NCI-H1694 (cell line): ENCODE results near the gene BICDL2.

Experiments
- DNase-seq: peaks from one replicate; lab custom pipeline; 2025; lab: John Stamatoyannopoulos, UW

Gene BICDL2

GRCh38 chr16:3047387-3047720, 10.6 kb upstream of the BICDL2 start:
- DNase-seq, result no peak

- DNase-seq, result no peak
Observed at GRCh38 chr16:3046641-3047386, 10.1 kb upstream of the BICDL2 start.

DNA sequence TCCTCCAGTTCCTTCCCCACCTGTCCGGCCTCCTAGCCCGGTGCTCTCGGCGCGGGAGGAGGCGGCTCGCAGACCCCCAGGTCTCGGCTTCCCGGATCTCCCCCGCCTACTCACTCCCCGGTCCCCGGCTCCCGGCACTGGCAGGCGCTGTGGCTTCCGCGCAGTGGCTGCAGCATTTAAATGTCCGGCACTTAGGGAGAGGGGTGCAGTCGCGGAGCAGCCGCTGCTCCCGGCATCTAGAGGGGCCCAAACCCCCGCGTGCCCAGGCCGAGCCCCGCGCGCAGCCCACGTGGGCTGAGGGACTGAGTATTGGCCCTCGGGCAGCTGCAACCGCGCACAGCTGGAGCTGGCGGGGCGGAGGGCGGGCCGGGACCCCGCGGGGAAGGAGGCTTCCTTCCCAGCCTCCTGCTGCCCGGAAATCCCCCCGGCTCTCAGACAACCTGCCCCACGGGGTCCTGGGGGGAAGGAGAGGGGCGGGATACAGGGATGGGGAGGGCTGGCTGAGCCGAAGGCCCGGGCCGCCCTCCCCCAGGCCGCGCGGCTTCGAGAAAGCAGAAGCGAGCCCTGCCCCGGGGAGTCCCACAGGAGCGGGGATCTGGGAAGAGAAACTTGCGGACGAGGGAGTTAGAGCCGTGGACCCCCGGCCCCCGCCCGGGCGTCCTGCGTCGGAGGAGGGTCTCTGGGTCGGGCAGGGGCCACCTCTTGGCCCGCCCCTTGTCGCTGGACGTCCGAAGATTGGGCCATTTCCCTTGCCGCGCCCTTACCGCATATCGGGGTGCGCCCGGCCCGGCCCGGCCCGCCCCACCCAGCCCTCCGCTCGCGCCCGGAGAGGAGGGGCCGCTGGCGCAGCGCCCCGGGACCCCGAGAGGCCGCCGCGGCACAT, 9.3 kb upstream of the BICDL2 start, which contains the start of gene MMP25:
Gene MMP25, plus strand, starts transcription at position 804 of the 883 bp plus-strand sequence. CDS start 357 bp downstream, outside the sequence.
- DNase-seq, result no peak

DNA sequence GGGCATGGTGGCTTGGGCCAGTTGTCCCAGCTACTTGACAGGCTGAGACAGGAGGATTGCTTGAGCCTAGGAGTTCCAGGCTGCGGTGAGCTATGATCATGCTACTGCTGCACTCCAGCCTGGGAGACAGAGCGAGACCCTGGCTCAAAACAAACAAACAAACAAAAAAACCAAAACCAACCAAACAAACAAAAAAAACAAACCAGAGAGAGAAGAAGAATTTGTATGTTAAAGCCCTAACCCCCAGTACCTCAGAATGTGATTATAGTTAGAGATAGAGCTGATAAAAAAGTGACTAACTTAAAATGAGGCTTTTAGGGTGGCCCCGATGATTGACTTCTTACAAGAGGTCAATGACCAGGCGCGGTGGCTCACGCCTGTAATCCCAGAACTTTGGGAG, 8.0 kb upstream of the BICDL2 start:
- no peak for DNase-seq

GRCh38 chr16:3042376-3042775, 5.6 kb upstream of the BICDL2 start:
- DNase-seq, result no peak

- no peak for DNase-seq
Observed at GRCh38 chr16:3038896-3039295, 2.2 kb upstream of the BICDL2 start.

DNA sequence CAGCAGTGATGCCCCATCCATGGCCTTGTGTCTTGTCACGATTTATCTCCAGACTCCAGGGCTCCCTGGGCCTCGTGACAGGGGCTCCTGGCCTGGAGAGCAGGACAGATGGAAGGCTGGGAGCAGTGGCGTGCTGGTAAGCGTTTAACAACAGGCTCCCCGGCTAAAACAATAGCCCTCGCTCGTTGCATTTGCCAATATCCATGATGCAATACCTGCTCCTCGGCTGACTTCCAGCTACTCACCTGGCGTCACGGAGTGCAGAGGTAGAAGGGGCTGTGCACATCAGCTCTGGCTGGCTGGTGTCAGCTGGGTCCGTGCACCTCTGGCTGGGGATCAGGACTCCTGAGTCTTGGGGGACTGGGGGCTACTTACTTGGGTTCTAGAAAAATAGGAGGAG, 1.5 kb upstream of the BICDL2 start:
- no peak for DNase-seq

GRCh38 chr16:3035972-3036725, 595 bp downstream of the BICDL2 start:
- DNase-seq, result no peak

DNA sequence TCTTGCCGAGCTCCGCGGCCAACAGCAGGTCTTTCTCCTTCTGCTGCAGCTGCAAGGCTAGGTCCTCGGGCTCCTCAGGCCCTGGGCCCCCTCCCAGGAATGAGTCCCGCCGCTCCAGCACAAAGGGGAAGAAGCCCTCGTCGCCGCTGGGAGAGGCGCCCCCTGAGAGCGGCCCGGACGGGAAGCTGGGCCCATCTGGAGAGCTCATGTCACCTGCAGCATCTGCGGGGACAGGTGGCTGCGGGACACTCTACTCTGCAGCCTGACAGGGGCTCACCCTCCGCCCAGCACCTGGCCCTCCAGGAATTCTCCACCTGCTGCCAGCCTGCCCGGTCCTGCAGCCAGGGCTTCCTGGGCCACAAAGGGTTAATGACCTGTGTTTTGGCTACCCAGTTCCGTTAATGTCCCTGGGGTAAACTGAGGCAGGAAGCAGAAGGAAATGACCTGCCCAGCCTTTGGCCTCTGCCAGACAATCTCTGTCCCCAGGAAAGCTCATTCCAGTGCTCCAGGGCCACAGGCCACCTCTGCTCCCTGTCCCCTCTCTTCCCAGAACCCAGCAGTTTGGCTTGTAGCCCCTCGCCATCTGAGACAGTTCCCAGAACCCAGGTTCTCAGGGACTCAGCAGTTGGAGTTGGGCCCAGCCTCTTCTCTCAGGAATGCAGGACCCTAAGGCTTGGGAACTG, 1.3 kb downstream of the BICDL2 start:
- no peak for DNase-seq

DNA sequence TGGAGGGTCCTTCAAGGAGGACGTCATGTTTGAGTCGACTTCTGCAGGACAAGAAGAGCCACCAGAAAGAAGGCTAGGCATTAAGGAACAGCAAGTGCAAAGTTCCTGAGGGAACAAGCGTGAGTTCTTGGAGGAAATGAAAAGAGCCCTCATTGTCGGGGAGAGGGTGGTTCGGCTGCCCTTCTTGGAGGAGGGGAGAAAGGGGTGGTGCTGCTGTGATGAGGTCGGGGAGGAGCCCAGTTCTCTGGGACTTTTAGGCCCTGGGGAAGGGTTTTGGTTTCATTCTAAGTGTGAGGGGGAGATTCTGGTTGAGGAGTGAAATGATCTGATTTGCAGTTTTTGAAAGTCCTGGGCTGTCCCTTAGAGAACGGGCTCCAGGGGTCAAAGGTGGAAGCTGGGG, 4.1 kb downstream of the BICDL2 start:
- DNase-seq, result no peak

- DNase-seq, result no peak
Observed at GRCh38 chr16:3030222-3031212, 6.2 kb downstream of the BICDL2 start.

DNA sequence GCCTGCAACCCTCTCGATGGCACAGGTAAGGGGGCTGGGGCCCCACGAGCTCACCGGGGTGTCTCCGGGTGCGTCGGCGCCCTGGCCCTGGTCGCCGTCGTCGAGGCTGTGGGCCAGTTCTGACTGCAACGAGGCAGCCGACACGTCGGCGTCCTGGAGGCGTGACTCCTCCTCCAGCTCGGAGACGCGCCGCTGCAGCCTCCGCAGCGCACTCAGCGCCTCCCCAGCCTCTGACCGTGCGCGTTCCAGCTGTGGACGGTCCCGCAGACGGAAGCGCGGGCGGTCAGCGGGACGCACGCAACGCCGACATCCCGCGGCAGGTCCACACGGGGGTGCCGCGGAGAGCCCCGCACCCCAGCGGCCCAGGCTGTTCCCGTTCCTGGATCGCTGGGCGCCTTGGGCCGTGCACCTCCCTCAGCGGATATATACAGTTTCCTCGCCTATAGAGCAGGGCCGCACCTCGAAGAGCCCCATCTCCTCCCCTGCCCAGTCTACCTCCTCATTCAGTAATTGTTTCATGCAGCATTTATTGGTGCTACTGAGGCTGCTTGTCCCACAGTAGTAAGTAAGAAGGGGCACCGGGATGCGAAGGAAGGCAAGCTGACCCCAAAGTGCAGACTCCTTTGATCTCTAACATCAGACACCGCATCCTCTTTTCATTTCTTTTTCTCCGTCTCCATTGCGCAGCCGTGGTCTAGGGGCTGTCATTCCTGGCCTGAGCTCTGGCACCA, 7.1 kb downstream of the BICDL2 start:
- DNase-seq, result no peak

DNA sequence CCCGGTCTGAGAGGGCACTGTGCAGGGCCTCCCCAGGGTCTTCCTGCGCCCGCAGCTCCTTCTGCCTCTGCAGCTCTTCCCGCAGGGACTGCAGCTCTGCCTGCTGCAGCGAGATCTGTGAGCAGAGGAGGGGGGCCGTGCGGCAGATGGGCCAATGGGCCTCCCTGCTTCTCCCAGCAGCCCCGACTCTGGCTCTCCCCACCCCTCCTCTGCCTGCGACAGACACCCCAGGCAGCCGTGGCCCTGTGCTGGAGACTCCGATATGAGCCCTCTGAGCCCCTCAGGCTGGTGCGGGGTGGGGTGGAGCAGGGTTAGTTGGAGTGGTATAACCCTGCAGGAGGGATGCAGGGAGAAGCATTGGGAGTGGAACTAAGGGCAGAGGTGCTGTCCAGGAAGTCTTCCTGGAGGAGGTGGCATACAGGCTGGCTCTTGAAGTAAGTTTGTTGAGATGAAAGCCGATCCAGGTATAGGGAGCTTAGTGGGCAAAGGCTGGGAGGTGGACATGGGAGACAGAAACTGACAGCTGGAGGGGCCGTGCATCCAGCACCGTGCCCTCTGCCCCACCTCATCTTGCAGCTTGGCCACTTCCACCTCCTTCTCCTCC, 7.9 kb downstream of the BICDL2 start:
- no peak for DNase-seq

DNA sequence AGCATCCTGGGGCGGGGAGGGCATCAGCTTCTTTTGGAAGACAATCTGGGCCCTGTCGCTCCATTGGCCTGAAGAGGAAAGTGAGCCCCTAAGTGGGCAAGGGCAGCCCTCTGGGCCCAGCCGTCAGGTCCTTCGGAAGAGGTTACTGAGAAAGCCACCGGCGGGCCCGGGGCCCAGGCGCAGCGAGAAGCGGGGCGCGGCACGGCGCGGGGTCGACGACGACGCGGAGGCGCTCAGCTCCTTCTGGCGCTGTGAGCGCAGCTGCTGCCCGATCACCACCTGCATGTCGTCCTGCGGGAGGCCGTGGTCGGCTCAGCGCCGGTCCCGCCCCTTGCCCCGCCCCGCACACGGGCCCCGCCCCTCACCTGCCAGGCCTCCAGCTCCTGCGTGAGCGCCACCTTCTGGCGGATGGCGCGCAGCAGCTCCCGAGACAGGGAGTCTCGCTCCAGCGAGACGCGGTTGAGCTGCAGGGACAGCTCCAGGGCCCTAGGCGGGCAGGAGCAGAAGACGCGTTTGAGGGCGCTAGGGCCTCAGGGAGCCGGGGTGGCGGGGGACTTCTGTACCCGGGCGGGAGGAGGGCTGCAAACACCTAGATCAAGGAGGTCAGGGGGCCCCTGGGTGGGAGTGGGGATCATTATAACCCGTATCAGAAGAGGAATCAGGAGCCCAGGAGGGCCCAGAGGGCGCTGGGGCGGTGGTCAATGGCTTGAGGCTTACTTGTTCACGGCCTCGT, 8.6 kb downstream of the BICDL2 start:
- DNase-seq, result peak; percentile 55

GRCh38 chr16:3027489-3027795, 9.3 kb downstream of the BICDL2 start:
- DNase-seq, result no peak

- no peak for DNase-seq
Observed at GRCh38 chr16:3026609-3027488, 9.9 kb downstream of the BICDL2 start.

DNA sequence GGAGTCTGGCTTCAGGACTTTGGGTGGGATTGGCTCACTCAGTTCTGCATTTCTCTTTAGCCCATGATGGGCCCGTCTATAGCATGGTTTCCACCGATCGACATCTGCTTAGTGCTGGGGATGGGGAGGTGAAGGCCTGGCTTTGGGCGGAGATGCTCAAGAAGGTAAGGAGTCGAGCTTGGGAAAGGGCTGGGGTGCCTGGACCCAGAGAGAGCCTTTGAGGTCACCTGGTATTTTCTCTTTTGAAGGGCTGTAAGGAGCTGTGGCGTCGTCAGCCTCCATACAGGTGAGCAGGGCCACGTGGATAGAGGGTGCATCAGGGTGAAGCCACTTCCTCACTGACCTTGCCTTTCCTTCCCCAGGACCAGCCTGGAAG, 10.8 kb downstream of the BICDL2 start:
- DNase-seq, result no peak
